Measurements from ENCODE around the gene PTPRD.

PTPRD gene

GRCh38 chr9:8289681-8290080 is 2323.1 kb downstream of the PTPRD start:
- H3K4me3 ChIP-seq (ENCODE audit: low read depth, low read length): no peak overlapping the region
- ChIA-PET CTCF (no interaction called here), POLR2A (no interaction called here)
- H3K36me3 ChIP-seq (ENCODE audit: control insufficient read depth in 2 of 2, insufficient read depth in 1 of 2, low read length in 2 of 2): no peaks in the 10 kb centered on the region
- no peaks in the 10 kb centered on the region for H3K9me3 ChIP-seq (ENCODE audit: control insufficient read depth, insufficient read depth, low read depth, low read length)
- no peak overlapping the region for H3K27ac ChIP-seq (ENCODE audit: extremely low read depth, low read depth, low read length)
- H3K4me1 ChIP-seq (ENCODE audit: control insufficient read depth, insufficient read depth, low read length): no peaks in the 10 kb centered on the region
- no peak for TF ChIP-seq ZNF76 (tag by site-specific recombination; IDR thresholded peaks at IDR 0.05; ENCODE audit: borderline replicate concordance, low read depth)
- TF ChIP-seq ZNF600 (tag by site-specific recombination; IDR thresholded peaks at IDR 0.05): no peak
- TF ChIP-seq ZNF837 (tag by site-specific recombination; IDR thresholded peaks at IDR 0.05): no peak
- TF ChIP-seq ZBTB44 (tag by site-specific recombination; IDR thresholded peaks at IDR 0.05): no peak
- TF ChIP-seq ZNF423 (tag by site-specific recombination; IDR thresholded peaks at IDR 0.05): no peak
- TF ChIP-seq ZBTB20 (tag by site-specific recombination; IDR thresholded peaks at IDR 0.05): no peak
- TF ChIP-seq, protein P1, sequence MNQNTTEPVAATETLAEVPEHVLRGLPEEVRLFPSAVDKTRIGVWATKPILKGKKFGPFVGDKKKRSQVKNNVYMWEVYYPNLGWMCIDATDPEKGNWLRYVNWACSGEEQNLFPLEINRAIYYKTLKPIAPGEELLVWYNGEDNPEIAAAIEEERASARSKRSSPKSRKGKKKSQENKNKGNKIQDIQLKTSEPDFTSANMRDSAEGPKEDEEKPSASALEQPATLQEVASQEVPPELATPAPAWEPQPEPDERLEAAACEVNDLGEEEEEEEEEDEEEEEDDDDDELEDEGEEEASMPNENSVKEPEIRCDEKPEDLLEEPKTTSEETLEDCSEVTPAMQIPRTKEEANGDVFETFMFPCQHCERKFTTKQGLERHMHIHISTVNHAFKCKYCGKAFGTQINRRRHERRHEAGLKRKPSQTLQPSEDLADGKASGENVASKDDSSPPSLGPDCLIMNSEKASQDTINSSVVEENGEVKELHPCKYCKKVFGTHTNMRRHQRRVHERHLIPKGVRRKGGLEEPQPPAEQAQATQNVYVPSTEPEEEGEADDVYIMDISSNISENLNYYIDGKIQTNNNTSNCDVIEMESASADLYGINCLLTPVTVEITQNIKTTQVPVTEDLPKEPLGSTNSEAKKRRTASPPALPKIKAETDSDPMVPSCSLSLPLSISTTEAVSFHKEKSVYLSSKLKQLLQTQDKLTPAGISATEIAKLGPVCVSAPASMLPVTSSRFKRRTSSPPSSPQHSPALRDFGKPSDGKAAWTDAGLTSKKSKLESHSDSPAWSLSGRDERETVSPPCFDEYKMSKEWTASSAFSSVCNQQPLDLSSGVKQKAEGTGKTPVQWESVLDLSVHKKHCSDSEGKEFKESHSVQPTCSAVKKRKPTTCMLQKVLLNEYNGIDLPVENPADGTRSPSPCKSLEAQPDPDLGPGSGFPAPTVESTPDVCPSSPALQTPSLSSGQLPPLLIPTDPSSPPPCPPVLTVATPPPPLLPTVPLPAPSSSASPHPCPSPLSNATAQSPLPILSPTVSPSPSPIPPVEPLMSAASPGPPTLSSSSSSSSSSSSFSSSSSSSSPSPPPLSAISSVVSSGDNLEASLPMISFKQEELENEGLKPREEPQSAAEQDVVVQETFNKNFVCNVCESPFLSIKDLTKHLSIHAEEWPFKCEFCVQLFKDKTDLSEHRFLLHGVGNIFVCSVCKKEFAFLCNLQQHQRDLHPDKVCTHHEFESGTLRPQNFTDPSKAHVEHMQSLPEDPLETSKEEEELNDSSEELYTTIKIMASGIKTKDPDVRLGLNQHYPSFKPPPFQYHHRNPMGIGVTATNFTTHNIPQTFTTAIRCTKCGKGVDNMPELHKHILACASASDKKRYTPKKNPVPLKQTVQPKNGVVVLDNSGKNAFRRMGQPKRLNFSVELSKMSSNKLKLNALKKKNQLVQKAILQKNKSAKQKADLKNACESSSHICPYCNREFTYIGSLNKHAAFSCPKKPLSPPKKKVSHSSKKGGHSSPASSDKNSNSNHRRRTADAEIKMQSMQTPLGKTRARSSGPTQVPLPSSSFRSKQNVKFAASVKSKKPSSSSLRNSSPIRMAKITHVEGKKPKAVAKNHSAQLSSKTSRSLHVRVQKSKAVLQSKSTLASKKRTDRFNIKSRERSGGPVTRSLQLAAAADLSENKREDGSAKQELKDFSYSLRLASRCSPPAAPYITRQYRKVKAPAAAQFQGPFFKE (tag by site-specific recombination; IDR thresholded peaks at IDR 0.05; ENCODE audit: borderline replicate concordance): no peak
- TF ChIP-seq ZNF2 (tag by site-specific recombination; IDR thresholded peaks at IDR 0.05): no peak
- TF ChIP-seq ZNF560 (tag by site-specific recombination; IDR thresholded peaks at IDR 0.05; ENCODE audit: borderline replicate concordance): no peak
- TF ChIP-seq GLIS2 (tag by site-specific recombination; IDR thresholded peaks at IDR 0.05): no peak
- no peak for TF ChIP-seq IKZF3 (tag by site-specific recombination; IDR thresholded peaks at IDR 0.05)
- TF ChIP-seq ZNF624 (tag by site-specific recombination; IDR thresholded peaks at IDR 0.05): no peak
- TF ChIP-seq HOXC10 (CRISPR knock-in tag; IDR thresholded peaks at IDR 0.05): no peak
- TF ChIP-seq RBAK (tag by site-specific recombination; IDR thresholded peaks at IDR 0.05): no peak
- TF ChIP-seq ZNF658 (tag by site-specific recombination; IDR thresholded peaks at IDR 0.05): no peak
- TF ChIP-seq ZNF629 (tag by site-specific recombination; IDR thresholded peaks at IDR 0.05): no peak

- Histone ChIP-seq H3K4me1 (ENCODE audit: control insufficient read depth, insufficient read depth, low read length) (no peaks in the 10 kb centered on the region), H3K9me3 (ENCODE audit: control insufficient read depth, insufficient read depth, low read depth, low read length) (no peaks in the 10 kb centered on the region), H3K27ac (ENCODE audit: extremely low read depth, low read depth, low read length) (no peak overlapping the region), H3K36me3 (ENCODE audit: control insufficient read depth in 2 of 2, insufficient read depth in 1 of 2, low read length in 2 of 2) (no peaks in the 10 kb centered on the region), H3K4me3 (ENCODE audit: low read depth, low read length) (no peak overlapping the region)
- TF ChIP-seq ZNF202 (tag by site-specific recombination; IDR thresholded peaks at IDR 0.05; ENCODE audit: borderline replicate concordance): no peak
- TF ChIP-seq ZNF311 (tag by site-specific recombination; IDR thresholded peaks at IDR 0.05; ENCODE audit: borderline replicate concordance): no peak
- TF ChIP-seq ZNF132 (tag by site-specific recombination; IDR thresholded peaks at IDR 0.05; ENCODE audit: borderline replicate concordance): no peak
- no peak for TF ChIP-seq ZNF354C (tag by site-specific recombination; IDR thresholded peaks at IDR 0.05; ENCODE audit: borderline replicate concordance, low read depth)
- no peak for TF ChIP-seq ZNF596 (tag by site-specific recombination; IDR thresholded peaks at IDR 0.05)
- no peak for TF ChIP-seq SCRT2 (tag by site-specific recombination; IDR thresholded peaks at IDR 0.05)
- TF ChIP-seq ZSCAN30 (tag by site-specific recombination; IDR thresholded peaks at IDR 0.05): no peak
- TF ChIP-seq ZNF112 (tag by site-specific recombination; IDR thresholded peaks at IDR 0.05): no peak
- no peak for TF ChIP-seq ZNF146 (tag by site-specific recombination; IDR thresholded peaks at IDR 0.05)
- no peak for TF ChIP-seq ZSCAN16 (tag by site-specific recombination; IDR thresholded peaks at IDR 0.05)
- no peak for TF ChIP-seq GLI4 (tag by site-specific recombination; IDR thresholded peaks at IDR 0.05)
- CTCF ChIA-PET: no interaction called here
- POLR2A ChIA-PET: no interaction called here
Observed at GRCh38 chr9:8287970-8288369, 2324.8 kb downstream of the PTPRD start.
